ENCODE results near the gene MIDN. TPM values are rescaled to one million over a fixed set of nuclear protein-coding genes. Genes with fewer than 3 reads are reported as not detected.

Gene MIDN
- total and polyA plus RNA-seq, 4 experiments from 2014 or later = 0.75 to 34.0 (median 18.2) TPM

GRCh38 chr19:1249990-1250436, 1.6 kb downstream of the MIDN start:
- no peaks in the 10 kb centered on the region for H3K9me3 ChIP-seq (ENCODE audit: control insufficient read depth in 1 of 2, low read length in 2 of 2)
- H3K27me3 ChIP-seq (ENCODE audit: insufficient read depth, low read length) = no peaks in the 10 kb centered on the region
- ChIA-PET CTCF (ENCODE audit: partially characterized antibody) (no interaction called here), POLR2A (ENCODE audit: partially characterized antibody) (interaction anchor here (0.8 to 2.4 kb wide), 8 partner anchors 9 to 182 kb away, joined by 3 to 55 read pairs (median 6); partner anchors contain the start of gene CIRBP)
- intact Hi-C loops (cut with micrococcal nuclease) = loop anchor here (1.0 to 10.0 kb wide), 4 partner anchors 9 to 455 kb away; partner anchors contain the start of genes CIRBP, DAZAP1 and PTBP1
- Mint-ChIP-seq H3K4me1 (peaks cover 2 to 28% (median 11%) of the 10 kb centered on the region in 4 donors), H3K27ac (peak overlapping the region; percentile 89 to 94 (median 91)), H3K27me3 (no peaks in the 10 kb centered on the region), H3K9me3 (peaks cover 0 to 11% (median 0%) of the 10 kb centered on the region in 8 donors), H3K36me3 (peaks cover 12 to 22% of the 10 kb centered on the region in 2 donors), H3K4me3 (peak overlapping the region; percentile 83 to 94 (median 90))
- no peak for DNase-seq
- peak overlapping the region in 1 of 2 donors; percentile 66 for H3K4me3 ChIP-seq (ENCODE audit: low read length in 2 of 2)
- peaks cover 33% of the 10 kb centered on the region for H3K4me1 ChIP-seq (ENCODE audit: insufficient read depth, low read length)
- peaks cover 10% of the 10 kb centered on the region for H3K36me3 ChIP-seq (ENCODE audit: insufficient read depth, low read length)
- H3K27ac ChIP-seq (ENCODE audit: low read depth, low read length) = peak overlapping the region; percentile 86

GRCh38 chr19:1250437-1251260, 2.3 kb downstream of the MIDN start:
- Mint-ChIP-seq H3K27ac (peak overlapping the region; percentile 90 to 98 (median 94)), H3K36me3 (peaks cover 13 to 23% of the 10 kb centered on the region in 2 donors), H3K27me3 (no peaks in the 10 kb centered on the region), H3K4me3 (peak overlapping the region; percentile 92 to 95 (median 93)), H3K4me1 (peaks cover 2 to 30% (median 14%) of the 10 kb centered on the region in 4 donors), H3K9me3 (peaks cover 0 to 11% (median 0%) of the 10 kb centered on the region in 8 donors)
- CTCF ChIA-PET (ENCODE audit: partially characterized antibody) = interaction anchor here (1.3 kb wide), 1 partner anchor 16 kb away, joined by 5 read pairs; no protein-coding TSS in a partner anchor
- no peaks in the 10 kb centered on the region for H3K9me3 ChIP-seq (ENCODE audit: control insufficient read depth in 1 of 2, low read length in 2 of 2)
- peak; percentile 69 to 81 (median 71) for DNase-seq
- peaks cover 34% of the 10 kb centered on the region for H3K4me1 ChIP-seq (ENCODE audit: insufficient read depth, low read length)
- intact Hi-C loops (cut with micrococcal nuclease) = loop anchor here (5.0 kb wide), 1 partner anchor 157 kb away; the partner anchor contains the start of gene DAZAP1
- POLR2A ChIA-PET (ENCODE audit: partially characterized antibody) = interaction anchor here (0.8 to 10.8 kb wide), 15 partner anchors 8 to 182 kb away, joined by 3 to 397 read pairs (median 6); partner anchors contain the start of genes CIRBP and FAM174C
- peak overlapping the region; percentile 47 to 66 for H3K4me3 ChIP-seq (ENCODE audit: low read length in 2 of 2)
- peak overlapping the region; percentile 86 for H3K27ac ChIP-seq (ENCODE audit: low read depth, low read length)
- no peaks in the 10 kb centered on the region for H3K27me3 ChIP-seq (ENCODE audit: insufficient read depth, low read length)
- peaks cover 16% of the 10 kb centered on the region for H3K36me3 ChIP-seq (ENCODE audit: insufficient read depth, low read length)

GRCh38 chr19:1251330-1252220, 3.2 kb downstream of the MIDN start:
- Histone ChIP-seq H3K27ac (ENCODE audit: low read depth, low read length) (peak overlapping the region; percentile 86), H3K9me3 (ENCODE audit: control insufficient read depth in 1 of 2, low read length in 2 of 2) (no peaks in the 10 kb centered on the region), H3K4me1 (ENCODE audit: insufficient read depth, low read length) (peaks cover 40% of the 10 kb centered on the region), H3K4me3 (ENCODE audit: low read length in 2 of 2) (peak overlapping the region; percentile 47 to 66), H3K27me3 (ENCODE audit: insufficient read depth, low read length) (no peaks in the 10 kb centered on the region), H3K36me3 (ENCODE audit: insufficient read depth, low read length) (peaks cover 24% of the 10 kb centered on the region)
- intact Hi-C loops (cut with micrococcal nuclease) = loop anchor here (5.0 kb wide), 1 partner anchor 156 kb away; the partner anchor contains the start of gene DAZAP1
- H3K9me3 Mint-ChIP-seq = peaks cover 0 to 11% (median 0%) of the 10 kb centered on the region in 8 donors
- CTCF ChIA-PET (ENCODE audit: partially characterized antibody) = interaction anchor here (1.3 kb wide), 1 partner anchor 15 kb away, joined by 5 read pairs; no protein-coding TSS in a partner anchor
- H3K27me3 Mint-ChIP-seq = no peaks in the 10 kb centered on the region
- POLR2A ChIA-PET (ENCODE audit: partially characterized antibody) = interaction anchor here (1.0 to 10.8 kb wide), 8 partner anchors 8 to 183 kb away, joined by 3 to 397 read pairs (median 6); partner anchors contain the start of genes CIRBP and FAM174C
- peak; percentile 65 to 82 (median 69) for DNase-seq
- peaks cover 16 to 26% of the 10 kb centered on the region in 2 donors for H3K36me3 Mint-ChIP-seq
- peak overlapping the region; percentile 90 to 98 (median 94) for H3K27ac Mint-ChIP-seq
- peak overlapping the region; percentile 92 to 95 (median 93) for H3K4me3 Mint-ChIP-seq
- H3K4me1 Mint-ChIP-seq = peaks cover 2 to 30% (median 15%) of the 10 kb centered on the region in 4 donors

DNA sequence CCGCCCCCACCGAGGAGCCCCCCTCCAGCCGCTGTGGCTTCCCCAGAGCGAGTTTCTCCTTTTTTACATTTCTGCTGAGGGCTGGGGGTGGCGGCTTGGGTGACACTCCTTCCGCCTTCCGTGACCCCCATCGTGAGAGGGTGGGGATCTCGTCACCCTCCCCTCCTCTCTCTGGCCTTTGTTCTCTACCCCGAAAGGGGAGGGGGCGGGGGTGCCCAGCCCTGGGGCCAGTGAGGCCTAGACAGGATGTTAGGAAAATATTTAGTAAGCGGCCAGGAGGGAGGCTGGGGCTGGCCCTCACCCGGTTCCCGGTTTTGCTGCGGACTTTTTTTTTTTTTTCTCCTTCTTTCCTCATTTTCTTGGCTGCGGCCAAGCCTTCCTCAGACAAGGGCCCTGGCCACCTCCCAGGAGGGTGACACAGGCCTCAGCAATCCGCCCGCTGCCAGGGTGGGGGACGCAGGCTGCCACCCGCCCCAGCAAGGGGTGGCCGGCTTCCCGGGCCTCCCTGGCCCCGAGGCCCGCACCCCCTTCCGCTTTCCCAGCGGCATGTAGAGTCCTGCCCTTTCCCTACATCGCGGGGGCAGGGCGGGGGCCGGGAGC, 3.9 kb downstream of the MIDN start:
- Mint-ChIP-seq H3K36me3 (peaks cover 18 to 26% of the 10 kb centered on the region in 2 donors), H3K27me3 (no peaks in the 10 kb centered on the region), H3K4me1 (peaks cover 3 to 32% (median 17%) of the 10 kb centered on the region in 4 donors), H3K4me3 (peak overlapping the region; percentile 79 to 95 (median 92)), H3K27ac (peak overlapping the region; percentile 42 to 98 (median 89)), H3K9me3 (peaks cover 0 to 11% (median 0%) of the 10 kb centered on the region in 8 donors)
- H3K9me3 ChIP-seq (ENCODE audit: control insufficient read depth in 1 of 2, low read length in 2 of 2) = no peaks in the 10 kb centered on the region
- peak; percentile 66 to 84 (median 68) for DNase-seq
- H3K4me1 ChIP-seq (ENCODE audit: insufficient read depth, low read length) = peaks cover 47% of the 10 kb centered on the region
- ChIA-PET CTCF (ENCODE audit: partially characterized antibody) (interaction anchor here (0.7 to 1.8 kb wide), 7 partner anchors 8 to 21 kb away, joined by 3 to 10 read pairs (median 5); partner anchors contain the start of gene CIRBP), POLR2A (ENCODE audit: partially characterized antibody) (interaction anchor here (0.6 to 10.8 kb wide), 15 partner anchors 7 to 343 kb away, joined by 3 to 397 read pairs (median 7); partner anchors contain the start of genes ARHGAP45, ATP5F1D, CIRBP and FAM174C)
- peak overlapping the region; percentile 86 for H3K27ac ChIP-seq (ENCODE audit: low read depth, low read length)
- H3K27me3 ChIP-seq (ENCODE audit: insufficient read depth, low read length) = no peaks in the 10 kb centered on the region
- intact Hi-C loops (cut with micrococcal nuclease) = loop anchor here (5.0 kb wide), 1 partner anchor 155 kb away; the partner anchor contains the start of gene DAZAP1
- H3K4me3 ChIP-seq (ENCODE audit: low read length in 2 of 2) = peak overlapping the region; percentile 52 to 66
- H3K36me3 ChIP-seq (ENCODE audit: insufficient read depth, low read length) = peaks cover 29% of the 10 kb centered on the region

DNA sequence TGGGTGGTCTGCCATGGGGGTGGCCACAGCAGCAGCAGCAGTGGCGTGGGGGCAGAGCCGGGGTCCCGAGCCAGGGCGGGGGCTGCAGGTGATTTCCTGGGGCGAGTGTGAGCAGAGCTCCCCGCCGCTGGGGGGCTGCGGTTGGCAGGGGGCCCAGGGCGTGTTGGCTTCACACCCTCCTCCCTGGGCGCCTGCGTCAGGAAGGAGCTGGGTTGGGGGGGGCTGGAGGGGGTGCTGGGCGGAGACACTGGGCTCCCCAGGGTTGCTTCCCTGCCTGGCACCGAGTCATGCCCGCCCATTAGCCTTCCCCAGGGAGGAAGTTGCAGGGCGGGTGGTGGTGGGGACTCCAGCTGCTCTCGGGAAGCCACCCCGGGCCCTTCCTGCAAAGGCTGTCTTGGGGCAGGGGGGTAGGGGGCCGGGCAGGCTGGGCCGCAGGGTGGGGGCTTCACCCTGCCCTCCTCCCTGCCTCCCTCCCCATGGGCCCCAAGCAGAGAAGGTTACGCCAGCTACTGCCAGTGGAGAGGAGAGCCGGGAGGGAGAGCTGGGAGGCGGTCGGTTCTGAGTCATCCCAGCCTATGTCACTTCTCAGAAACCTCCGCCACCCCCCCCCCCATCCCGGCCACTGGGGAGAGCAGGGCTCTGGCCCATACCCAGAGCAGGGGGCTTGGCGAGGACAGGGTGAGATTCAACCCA, 4.6 kb downstream of the MIDN start:
- Histone ChIP-seq H3K4me1 (ENCODE audit: insufficient read depth, low read length) (peaks cover 47% of the 10 kb centered on the region), H3K27me3 (ENCODE audit: insufficient read depth, low read length) (no peaks in the 10 kb centered on the region), H3K9me3 (ENCODE audit: control insufficient read depth in 1 of 2, low read length in 2 of 2) (no peaks in the 10 kb centered on the region), H3K36me3 (ENCODE audit: insufficient read depth, low read length) (peaks cover 29% of the 10 kb centered on the region), H3K27ac (ENCODE audit: low read depth, low read length) (peak overlapping the region; percentile 86), H3K4me3 (ENCODE audit: low read length in 2 of 2) (peak overlapping the region in 1 of 2 donors; percentile 66)
- Mint-ChIP-seq H3K27me3 (no peaks in the 10 kb centered on the region), H3K4me3 (peak overlapping the region; percentile 46 to 82 (median 61)), H3K4me1 (peaks cover 8 to 39% (median 23%) of the 10 kb centered on the region in 4 donors), H3K9me3 (peaks cover 0 to 11% (median 0%) of the 10 kb centered on the region in 8 donors), H3K36me3 (peaks cover 23 to 33% of the 10 kb centered on the region in 2 donors), H3K27ac (peak overlapping the region; percentile 66 to 98 (median 79))
- ChIA-PET CTCF (ENCODE audit: partially characterized antibody) (interaction anchor here (0.7 to 1.8 kb wide), 6 partner anchors 8 to 21 kb away, joined by 3 to 10 read pairs (median 6); partner anchors contain the start of gene CIRBP), POLR2A (ENCODE audit: partially characterized antibody) (interaction anchor here (0.6 to 10.8 kb wide), 17 partner anchors 9 to 344 kb away, joined by 3 to 397 read pairs (median 5); partner anchors contain the start of genes ARHGAP45, ATP5F1D, CIRBP and CNN2)
- DNase-seq = peak; percentile 72 to 91 (median 74)
- intact Hi-C loops (cut with micrococcal nuclease) = loop anchor here (5.0 kb wide), 1 partner anchor 154 kb away; the partner anchor contains the start of gene DAZAP1
